B cell (primary cell): Measurements from ENCODE around the gene TESMIN. TPM values are rescaled to one million over a fixed set of nuclear protein-coding genes. Genes with fewer than 3 reads are reported as not detected.

Source experiments
- ATAC-seq: fragments of 200-7000 bp; cut with Tn5 transposase; one replicate; pipeline ENCODE4 v1.10.0; 2021; ENCODE audit warnings: low read depth, mild to moderate bottlenecking, moderate number of reproducible peaks, moderate library complexity
- CTCF ChIA-PET: fragments of 350-600 bp; sonication (Branson Sonifier 250); formaldehyde crosslinking; loops from one replicate; lab custom pipeline; 2021; ENCODE audit warnings: antibody characterized with exemption, inconsistent platforms; lab: Charles Lee
- POLR2A ChIA-PET: fragments of 350-600 bp; sonication (Branson Sonifier 250); formaldehyde crosslinking; loops from one replicate; lab custom pipeline; 2021; ENCODE audit warnings: antibody characterized with exemption; lab: Charles Lee
- DNase-seq: peaks from one replicate; pipeline ENCODE4 v3.0.0; 2013
- H2AFZ ChIP-seq: 2 replicates; pipeline ENCODE4 v1.6.1; 2012; ENCODE audit warnings: mild to moderate bottlenecking, low read depth, low read length; ENCODE audit not compliant: insufficient read depth, poor library complexity, severe bottlenecking
- H3K27ac ChIP-seq, 2 donors: 1 replicate in 1 of 2; 2 replicates in 1 of 2; pipeline ENCODE4 v1.5.1; 2012 to 2013; ENCODE audit warnings: low read length in 2 of 2, mild to moderate bottlenecking in 2 of 2, moderate library complexity in 1 of 2
- H3K27me3 ChIP-seq, 4 experiments: fragments of 200-600 bp in 1 of 4; sonication (generic) in 1 of 4; replicated peaks in 1 of 4; 1 replicate in 2 of 4; 2 replicates in 2 of 4; pipeline versions ENCODE4 v1.6.1 to v1.7.0; 2013 to 2016; ENCODE audit warnings: low read length in 3 of 4, mild to moderate bottlenecking in 2 of 4, mixed read lengths in 1 of 4, moderate library complexity in 1 of 4; ENCODE audit not compliant: insufficient read depth in 4 of 4, control insufficient read depth in 3 of 4; ENCODE audit errors: control extremely low read depth in 1 of 4
- H3K36me3 ChIP-seq, 2 experiments: replicated peaks in 1 of 2; 1 replicate in 1 of 2; 2 replicates in 1 of 2; pipeline versions ENCODE4 v1.6.1 to v1.7.1; 2013; ENCODE audit warnings: low read length in 1 of 2; ENCODE audit not compliant: insufficient read depth in 2 of 2, control insufficient read depth in 1 of 2; ENCODE audit errors: control extremely low read depth in 1 of 2, extremely low read depth in 1 of 2
- H3K4me1 ChIP-seq, 2 donors: fragments of 200-600 bp in 1 of 2; sonication (generic) in 1 of 2; 1 replicate in 1 of 2; 2 replicates in 1 of 2; pipeline versions ENCODE4 v1.5.1 to v1.6.1; 2013 to 2017; ENCODE audit warnings: low read length in 2 of 2; ENCODE audit not compliant: control insufficient read depth in 2 of 2, insufficient read depth in 2 of 2
- H3K4me2 ChIP-seq: replicated peaks from 2 replicates; pipeline ENCODE3; 2012; ENCODE audit warnings: mild to moderate bottlenecking, low read depth, low read length; ENCODE audit not compliant: poor library complexity, severe bottlenecking
- H3K4me3 ChIP-seq, 5 experiments: fragments of 200-600 bp in 1 of 5; sonication (generic) in 1 of 5; 1 replicate in 3 of 5; 2 replicates in 2 of 5; pipeline versions ENCODE4 v1.5.1 to v1.7.0; 2011 to 2016; ENCODE audit warnings: low read length in 4 of 5, mild to moderate bottlenecking in 4 of 5, low read depth in 2 of 5, control low read depth in 1 of 5, moderate library complexity in 1 of 5; ENCODE audit not compliant: insufficient read depth in 1 of 5; ENCODE audit errors: control extremely low read depth in 1 of 5, extremely low read depth in 1 of 5
- H3K79me2 ChIP-seq: fragments of 200-600 bp; sonication (generic); one replicate; pipeline ENCODE4 v1.6.0; 2016; ENCODE audit warnings: low read length; ENCODE audit not compliant: control insufficient read depth, insufficient read depth
- H3K9ac ChIP-seq: fragments of 200-600 bp; sonication (generic); 2 replicates; pipeline ENCODE4 v1.6.1; 2017; ENCODE audit warnings: mild to moderate bottlenecking, low read length, moderate library complexity
- H3K9me3 ChIP-seq, 3 donors: one replicate each; pipeline versions ENCODE4 v1.6.1 to v1.7.1; 2013; ENCODE audit warnings: low read length in 2 of 3; ENCODE audit not compliant: control insufficient read depth in 2 of 3, insufficient read depth in 1 of 3; ENCODE audit errors: control extremely low read depth in 1 of 3
- H4K20me1 ChIP-seq: 2 replicates; pipeline ENCODE4 v1.6.0; 2012; ENCODE audit warnings: mild to moderate bottlenecking, low read length; ENCODE audit not compliant: insufficient read depth, control insufficient read depth, poor library complexity, severe bottlenecking
- H3K27ac Mint-ChIP-seq: one replicate; pipeline ENCODE4 v1.8.0; 2021; ENCODE audit warnings: mixed read lengths
- H3K27me3 Mint-ChIP-seq: one replicate; pipeline ENCODE4 v1.8.0; 2021; ENCODE audit warnings: mixed read lengths
- H3K4me1 Mint-ChIP-seq: one replicate; pipeline ENCODE4 v1.8.0; 2021; ENCODE audit warnings: mixed read lengths
- H3K4me3 Mint-ChIP-seq: one replicate; pipeline ENCODE4 v1.8.0; 2021; ENCODE audit warnings: mixed read lengths
- H3K9me3 Mint-ChIP-seq: one replicate; pipeline ENCODE4 v1.8.0; 2022; ENCODE audit warnings: mixed read lengths; ENCODE audit not compliant: insufficient read depth
- CTCF ChIP-seq: fragments of 200-600 bp; IDR thresholded peaks from one replicate; pipeline ENCODE4 v1.8.0; 2022; ENCODE audit warnings: antibody characterized with exemption, mild to moderate bottlenecking
- EZH2 ChIP-seq: IDR thresholded peaks from 2 replicates; pipeline ENCODE4 v1.6.1; 2012; ENCODE audit warnings: borderline replicate concordance, low read depth, mild to moderate bottlenecking, moderate library complexity, low read length; ENCODE audit not compliant: insufficient read depth, poor library complexity, severe bottlenecking
- WGBS: methylation state at CpG from one replicate; pipeline ENCODE4 v1.1.5; 2013; ENCODE audit warnings: missing lambda C conversion rate; ENCODE audit not compliant: insufficient coverage; 5-methylcytosine and 5-hydroxymethylcytosine counted together
- intact Hi-C: fragments of 100-400 bp; cut with micrococcal nuclease; formaldehyde crosslinking; loops from one replicate; pipeline ENCODE4 v1.10.0; 2022
- polyA plus RNA-seq: library from polyadenylated mRNA; depleted of rRNA; stranded (reverse); fragments of >200 nt; gene quantifications from 2 replicates; pipeline ENCODE4 v1.2.3, GENCODE V29; 2012
- total RNA-seq, 2 donors: library from RNA; stranded (reverse); fragments of 120-200 nt in 1 of 2; gene quantifications; 1 replicate in 1 of 2; 2 replicates in 1 of 2; pipeline versions ENCODE4 v1.2.3 to v1.2.4, GENCODE V29; 2013 to 2022

TESMIN gene
- total and polyA plus RNA-seq, 2 donors (not counting 1 experiment from before 2014, with no cell fraction given), result 3.2 to 4.3 TPM

- Histone ChIP-seq H3K4me1 (no peaks in the 10 kb centered on the region), H3K27me3 (peaks cover 0 to 11% (median 0%) of the 10 kb centered on the region in 4 experiments), H4K20me1 (no peaks in the 10 kb centered on the region), H3K4me3 (no peak overlapping the region), H3K27ac (no peak overlapping the region), H2AFZ (no peak overlapping the region), H3K36me3 (no peaks in the 10 kb centered on the region), H3K9me3 (peaks cover 0 to 5% (median 0%) of the 10 kb centered on the region in 3 donors), H3K4me2 (no peak overlapping the region), H3K9ac (no peak overlapping the region), H3K79me2 (no peaks in the 10 kb centered on the region)
- DNase-seq (no peak), ATAC-seq (no peak)
- 98% methylated on average over 10 of the region's 16 CpGs for WGBS
- CTCF ChIA-PET, result no interaction called here
- H3K4me3 Mint-ChIP-seq, result no peak overlapping the region
- H3K9me3 Mint-ChIP-seq, result no peaks in the 10 kb centered on the region
- H3K27me3 Mint-ChIP-seq, result peaks cover 27% of the 10 kb centered on the region
- no peaks in the 10 kb centered on the region for H3K4me1 Mint-ChIP-seq
- no peak for TF ChIP-seq CTCF
- no peak for TF ChIP-seq EZH2
- H3K27ac Mint-ChIP-seq, result peak overlapping the region; percentile 7
- POLR2A ChIA-PET, result no interaction called here
- intact Hi-C loops, result no loop called here
Measured at GRCh38 chr11:68665436-68665835, 85.9 kb downstream of the TESMIN start.

GRCh38 chr11:68664906-68665305 is 86.4 kb downstream of the TESMIN start:
- Histone ChIP-seq H3K79me2 (no peaks in the 10 kb centered on the region), H2AFZ (no peak overlapping the region), H3K27me3 (peaks cover 0 to 11% (median 0%) of the 10 kb centered on the region in 4 experiments), H3K27ac (no peak overlapping the region), H3K4me1 (no peaks in the 10 kb centered on the region), H3K9me3 (peaks cover 0 to 2% (median 0%) of the 10 kb centered on the region in 3 donors), H3K36me3 (no peaks in the 10 kb centered on the region), H3K9ac (no peak overlapping the region), H3K4me2 (no peak overlapping the region), H4K20me1 (no peaks in the 10 kb centered on the region), H3K4me3 (no peak overlapping the region)
- Mint-ChIP-seq H3K4me3 (no peak overlapping the region), H3K27me3 (peaks cover 27% of the 10 kb centered on the region), H3K4me1 (no peaks in the 10 kb centered on the region), H3K9me3 (no peaks in the 10 kb centered on the region), H3K27ac (peak overlapping the region; percentile 7)
- DNase-seq (no peak), ATAC-seq (no peak)
- intact Hi-C loops, result no loop called here
- ChIA-PET POLR2A (no interaction called here), CTCF (no interaction called here)
- TF ChIP-seq EZH2 (no peak), CTCF (no peak)
- 96% methylated on average over 4 of the region's 7 CpGs for WGBS
